ENCODE results near the gene TLX1.
A peak's percentile ranks its signal among the peaks of the same experiment; 100 is the strongest.

The TLX1 gene

GRCh38 chr10:101134299-101135127 is 3.4 kb downstream of the TLX1 start:
- no peak for DNase-seq

DNA sequence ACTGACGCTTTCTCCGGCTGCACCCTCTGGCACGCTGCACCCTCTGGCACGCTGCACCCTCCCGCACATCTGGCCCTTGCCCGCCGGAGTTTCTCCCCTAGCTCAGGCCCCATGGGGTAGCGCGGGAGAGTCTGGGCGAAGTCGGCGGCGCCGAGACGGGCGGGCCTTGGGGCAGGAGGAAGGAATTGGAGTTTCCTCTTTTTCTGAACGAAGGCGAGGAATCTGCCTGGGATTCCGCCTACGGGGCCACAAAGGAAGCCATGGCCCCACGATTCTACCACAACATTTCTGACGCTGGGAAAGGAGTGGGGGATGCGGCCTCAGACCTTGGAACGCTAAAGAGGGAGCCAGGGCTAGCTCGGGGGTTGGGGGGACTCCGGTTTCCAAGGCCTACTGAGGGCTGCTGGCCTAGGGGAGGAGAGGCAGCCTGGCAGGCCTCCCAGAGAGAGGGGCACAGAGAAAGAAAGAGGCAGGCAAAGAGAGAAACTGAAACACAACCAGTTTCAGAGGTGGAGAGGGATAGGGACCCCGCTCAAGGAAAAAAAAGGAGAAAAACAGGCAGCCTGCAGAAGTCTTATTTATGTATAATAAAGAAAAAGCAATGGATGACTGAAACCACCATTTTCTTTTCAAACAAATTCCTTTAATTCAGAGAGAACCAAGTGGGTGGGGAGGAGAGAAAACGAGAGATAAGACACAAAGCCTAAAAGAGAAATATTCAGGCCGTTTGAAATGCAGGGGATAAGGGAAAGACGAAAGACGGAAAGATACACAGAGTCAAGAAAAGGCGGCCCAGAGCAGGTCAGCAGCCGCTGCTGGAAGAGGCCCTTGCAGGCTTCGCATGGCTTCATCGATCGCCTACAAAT is 4.3 kb downstream of the TLX1 start:
- DNase-seq = no peak

GRCh38 chr10:101136007-101136707 is 5.1 kb downstream of the TLX1 start:
- DNase-seq = no peak

- no peak for DNase-seq
Measured at GRCh38 chr10:101136708-101137121, 5.6 kb downstream of the TLX1 start.

- no peak for DNase-seq
Measured at GRCh38 chr10:101137271-101137670, 6.2 kb downstream of the TLX1 start.

- DNase-seq = no peak
Measured at GRCh38 chr10:101138788-101139420, 7.8 kb downstream of the TLX1 start.

GRCh38 chr10:101139421-101139911 is 8.4 kb downstream of the TLX1 start:
- DNase-seq = no peak

- DNase-seq = no peak
Measured at GRCh38 chr10:101140084-101140949, 9.2 kb downstream of the TLX1 start.

- DNase-seq = no peak
Measured at GRCh38 chr10:101140950-101141615, 10.0 kb downstream of the TLX1 start.

DNA sequence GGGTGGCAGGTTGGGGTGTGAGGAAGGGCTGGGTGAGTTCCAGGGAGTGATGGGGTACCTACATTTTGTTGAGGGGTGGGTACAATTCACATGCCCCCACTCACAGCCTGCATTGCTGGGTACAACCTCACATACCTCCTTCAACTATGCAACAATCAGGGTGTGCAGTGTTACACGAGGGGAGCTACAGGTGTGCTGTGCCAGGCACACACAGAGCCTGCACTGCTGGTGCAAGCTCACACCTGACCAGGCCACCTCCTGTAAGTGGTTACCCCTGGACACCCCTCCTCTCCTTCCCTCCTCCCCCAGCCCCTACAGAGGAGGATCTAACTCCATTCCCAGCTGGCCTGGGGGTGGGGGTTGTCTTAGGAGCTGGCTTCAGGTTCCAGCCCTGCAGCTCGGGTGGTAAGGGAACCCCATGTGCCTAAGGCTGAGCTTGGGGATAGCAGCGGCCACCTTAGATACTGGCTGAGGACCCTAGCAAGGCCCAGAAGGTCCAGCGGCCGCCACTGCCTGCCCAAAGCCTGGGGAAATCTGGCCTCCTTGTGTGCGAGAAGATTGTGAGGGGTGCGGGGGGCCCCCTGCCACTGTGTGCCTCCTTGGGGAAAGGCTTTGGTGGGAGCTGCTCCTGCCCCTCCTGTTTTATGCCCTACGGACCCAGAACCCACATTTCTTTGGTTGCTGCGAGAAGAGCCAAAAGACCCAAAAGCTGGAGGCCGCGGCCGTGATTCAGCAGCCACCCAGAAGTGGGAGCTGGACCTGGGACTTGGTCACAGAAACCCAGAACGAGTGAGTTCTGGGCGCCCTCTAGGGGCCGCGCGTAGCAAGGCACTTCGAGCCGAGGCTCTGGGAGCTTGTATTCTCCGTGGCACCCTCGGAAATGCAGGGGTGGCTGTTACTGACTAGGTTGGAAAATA is 10.8 kb downstream of the TLX1 start:
- DNase-seq = peak; percentile 66

DNA sequence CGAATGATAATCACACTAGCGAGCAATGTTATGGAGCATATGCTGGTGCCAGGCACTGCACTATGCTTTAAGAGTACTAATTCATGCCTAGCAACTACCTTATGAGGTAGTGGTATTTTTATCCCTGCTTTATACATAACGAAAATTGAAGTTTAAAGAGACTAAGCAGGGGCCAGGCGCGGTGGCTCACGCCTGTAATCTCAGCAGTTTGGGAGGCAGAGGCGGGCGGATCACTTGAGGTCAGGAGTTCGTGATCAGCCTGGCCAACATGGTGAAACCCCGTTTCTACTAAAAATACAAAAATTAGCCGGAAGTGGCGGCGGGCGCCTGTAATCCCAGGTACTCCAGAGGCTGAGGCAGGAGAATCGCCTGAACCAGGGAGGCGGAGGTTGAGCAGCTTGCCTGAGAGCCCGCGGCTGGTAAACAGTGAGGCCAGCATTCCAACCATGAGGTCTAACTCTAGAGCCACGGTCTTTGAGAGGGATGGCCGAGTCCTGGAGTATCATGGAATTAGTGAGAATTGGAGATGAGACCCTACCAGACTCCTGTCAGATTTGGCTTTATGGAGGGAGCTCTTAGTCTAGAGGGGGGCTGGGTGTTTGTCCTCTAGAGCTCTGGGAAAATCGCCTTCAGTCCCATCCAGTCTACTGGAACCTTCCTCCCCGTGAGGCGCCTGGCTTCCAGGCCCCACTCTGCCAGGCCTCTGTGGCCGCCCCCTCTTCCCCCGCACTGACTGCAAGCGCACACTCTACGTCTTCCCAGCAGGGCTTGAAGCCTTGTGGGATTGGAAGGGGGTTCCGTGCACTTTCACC is 11.6 kb downstream of the TLX1 start:
- no peak for DNase-seq

- no peak for DNase-seq
Measured at GRCh38 chr10:101143345-101143630, 12.2 kb downstream of the TLX1 start.

GRCh38 chr10:101144053-101144452 is 13.0 kb downstream of the TLX1 start:
- DNase-seq = no peak

GRCh38 chr10:101145145-101145544 is 14.0 kb downstream of the TLX1 start:
- no peak for DNase-seq

DNA sequence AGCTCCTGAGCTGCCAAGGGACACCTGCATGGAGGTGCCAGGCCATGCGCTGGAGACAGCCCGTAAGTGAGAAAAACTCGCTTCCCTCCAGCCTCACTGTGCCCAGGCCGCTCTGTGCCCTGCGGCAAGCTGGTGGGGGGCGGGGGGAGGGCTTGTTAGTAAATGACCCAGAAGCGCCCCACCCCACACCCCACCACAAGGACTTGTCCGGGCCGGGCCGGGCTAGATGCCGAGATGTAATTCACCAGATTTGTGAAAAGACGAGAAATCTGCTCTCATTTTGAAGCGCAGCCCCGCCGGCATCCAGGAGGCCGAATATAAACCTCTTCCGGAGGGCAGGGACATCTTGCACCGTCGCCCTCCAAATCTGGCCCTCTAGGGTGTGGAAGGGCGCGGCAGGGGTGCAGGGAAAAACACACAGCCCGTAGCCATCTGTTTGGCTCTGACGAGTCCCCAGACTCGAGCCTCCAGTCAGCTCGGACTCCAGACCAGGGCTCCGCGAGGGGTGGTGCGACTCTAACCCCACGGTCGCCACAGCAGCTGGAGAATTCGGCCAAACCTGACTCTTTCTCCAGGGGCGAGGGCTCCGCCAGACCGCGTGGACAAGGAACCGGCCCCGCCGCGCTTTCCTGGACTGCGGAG is 14.8 kb downstream of the TLX1 start:
- no peak for DNase-seq

DNA sequence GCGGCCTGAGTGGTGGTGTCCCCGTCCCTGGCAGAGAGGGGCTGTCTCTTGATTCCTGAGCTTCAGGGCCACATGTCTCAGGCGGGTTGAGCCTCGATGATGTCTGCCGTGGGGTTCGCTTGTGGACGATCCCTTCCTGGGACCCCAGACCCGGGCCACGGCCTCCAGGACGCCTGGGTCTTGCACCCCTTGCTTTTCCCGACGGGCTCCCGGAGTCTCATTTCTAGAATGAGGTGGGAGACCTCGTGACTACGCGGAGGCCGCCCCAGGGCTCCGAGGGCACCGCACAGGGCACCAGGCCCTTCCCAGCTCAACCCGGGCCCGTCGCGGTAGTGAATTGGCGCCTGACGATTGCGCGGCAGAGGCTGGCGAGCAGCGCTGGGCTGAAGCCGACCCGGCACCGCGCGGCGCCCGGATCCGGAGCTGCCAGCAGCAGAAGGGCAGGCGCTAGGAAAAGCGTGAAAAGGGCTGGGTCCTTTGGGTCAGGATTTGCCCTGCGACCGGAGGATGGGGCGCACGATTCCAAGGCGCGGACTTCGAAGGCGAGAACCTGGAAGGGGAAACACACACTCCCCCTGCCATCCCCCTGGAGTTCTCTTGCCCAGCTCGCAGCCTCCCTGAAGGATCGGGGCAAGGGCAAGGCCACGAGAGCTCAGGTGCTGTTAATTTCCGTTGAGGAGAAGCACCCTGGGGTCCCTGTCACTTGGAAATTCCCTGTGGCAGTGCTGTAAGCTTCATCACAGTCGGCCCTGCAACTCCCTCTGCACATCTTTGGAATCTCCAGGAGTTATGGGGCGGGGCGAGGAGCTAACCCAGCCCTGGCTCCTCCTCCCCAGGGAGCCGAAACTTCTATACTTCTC is 15.5 kb downstream of the TLX1 start:
- no peak for DNase-seq

DNA sequence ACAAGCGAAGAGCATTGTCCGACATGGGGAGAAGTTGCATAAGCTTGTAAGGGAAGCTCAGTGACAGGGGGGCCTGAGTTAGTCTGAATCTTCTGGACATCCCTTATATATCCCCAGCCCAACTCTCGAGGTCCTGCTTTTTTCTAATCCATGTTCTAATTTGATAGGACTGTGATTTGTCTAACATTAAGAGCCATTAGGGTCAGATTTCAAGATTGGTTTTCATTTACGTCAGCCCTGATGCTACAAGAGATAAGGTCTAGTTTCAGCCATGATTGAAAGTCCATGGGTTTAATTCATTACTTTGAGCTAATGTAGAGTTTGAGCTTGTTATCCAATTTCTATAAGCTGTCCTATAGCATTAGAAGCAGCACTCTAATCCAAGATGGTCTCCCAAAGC is 20.3 kb downstream of the TLX1 start:
- DNase-seq = no peak

DNA sequence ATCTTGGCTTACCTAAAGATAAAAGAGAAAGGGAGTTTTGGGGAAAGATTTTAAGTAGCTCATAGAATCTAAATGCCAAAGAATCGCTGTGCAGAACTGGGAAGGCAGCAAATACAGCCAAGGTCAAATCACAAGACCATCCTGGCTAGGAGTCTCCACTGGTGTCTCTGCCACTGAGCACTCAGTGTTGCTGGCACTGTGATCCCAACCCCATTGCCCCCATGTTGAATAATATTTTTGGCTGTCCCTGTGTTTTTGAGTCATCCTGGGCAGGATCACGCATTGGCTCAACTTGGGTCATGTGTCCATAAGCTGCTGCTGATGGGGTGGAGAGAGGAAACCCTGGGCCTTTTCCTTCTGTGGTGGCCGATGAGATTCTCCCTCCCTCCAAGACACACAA is 21.2 kb downstream of the TLX1 start:
- DNase-seq = no peak
